ENCODE results near the gene POU4F1.

POU4F1 gene

DNA sequence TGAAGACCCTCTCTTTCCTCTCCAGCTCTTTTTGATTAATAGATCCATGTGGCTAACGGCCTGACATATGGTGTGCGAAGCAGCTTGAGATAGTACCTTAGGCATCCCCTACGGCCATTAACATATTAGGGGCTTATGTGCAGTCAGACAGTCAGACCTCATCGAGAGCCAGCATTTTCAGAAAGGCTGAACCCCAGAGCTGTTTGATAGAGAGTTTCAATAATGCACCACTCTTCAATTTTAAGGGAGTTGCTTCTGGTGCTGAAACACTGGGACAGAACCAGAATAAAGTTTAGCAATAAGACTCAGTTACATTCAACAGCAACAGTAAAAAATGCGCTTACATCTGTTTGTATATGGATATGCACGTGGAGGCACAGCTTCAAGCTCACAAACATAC, 10.8 kb downstream of the POU4F1 start:
- DNase-seq (ENCODE audit: low read depth), result no peak

DNA sequence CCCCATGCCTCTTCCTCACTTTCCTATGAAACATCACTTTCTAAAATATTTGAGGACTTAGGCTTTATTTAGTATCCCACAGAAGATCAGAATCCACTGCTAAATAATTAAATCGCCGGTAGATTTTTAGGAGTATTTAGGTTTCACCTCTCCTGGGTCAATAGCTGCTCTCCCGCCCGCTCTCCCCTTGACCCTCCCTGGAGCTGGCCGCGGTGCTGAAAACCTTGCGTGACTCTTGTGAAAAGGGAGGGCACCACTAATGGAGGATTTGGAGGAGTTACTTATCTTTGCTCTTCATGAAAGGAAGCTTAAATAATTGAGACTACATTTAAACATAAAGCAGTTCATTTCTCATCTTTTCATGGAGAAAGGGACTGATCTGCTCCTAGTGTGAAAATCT, 14.1 kb downstream of the POU4F1 start:
- no peak for DNase-seq (ENCODE audit: low read depth)

DNA sequence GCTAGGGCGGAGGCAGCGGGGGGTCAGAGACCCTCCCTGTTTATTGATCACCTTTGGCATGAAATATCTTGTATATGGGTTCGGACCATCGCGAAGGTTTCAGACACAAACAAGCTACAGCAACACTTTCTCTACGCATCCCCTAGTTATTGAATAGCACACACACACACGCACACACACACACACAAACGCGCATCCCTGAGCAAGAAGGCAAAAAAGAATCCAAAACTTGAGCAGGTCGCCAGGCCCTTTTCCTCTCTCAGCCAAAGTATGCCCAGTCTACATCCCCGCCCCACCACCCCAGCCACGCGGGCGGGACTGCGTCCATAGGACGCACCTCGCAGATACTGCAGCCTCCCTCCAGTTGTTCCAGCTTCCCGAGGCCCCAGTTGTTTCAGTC, 16.0 kb downstream of the POU4F1 start:
- DNase-seq (ENCODE audit: low read depth), result no peak

DNA sequence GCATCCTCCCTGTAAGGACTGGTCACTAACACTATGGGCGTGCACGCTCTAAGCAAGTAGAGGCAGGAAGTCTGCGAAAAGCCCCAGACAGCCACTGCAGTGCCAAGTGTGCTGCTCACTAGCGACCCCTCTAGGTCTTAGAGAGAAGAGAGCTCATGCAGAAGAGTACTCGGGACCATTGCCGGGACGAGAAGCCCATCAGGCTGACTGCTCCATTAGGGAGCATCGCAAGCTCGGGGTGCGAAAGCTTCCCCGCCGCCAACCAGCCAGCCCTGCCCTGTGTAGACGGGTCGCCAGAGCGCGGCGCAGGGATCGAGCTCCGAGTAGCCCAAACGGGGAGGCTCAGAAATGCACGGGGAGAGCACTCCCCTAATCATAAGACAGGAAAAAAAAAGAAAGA, 16.6 kb downstream of the POU4F1 start:
- DNase-seq (ENCODE audit: low read depth), result no peak

DNA sequence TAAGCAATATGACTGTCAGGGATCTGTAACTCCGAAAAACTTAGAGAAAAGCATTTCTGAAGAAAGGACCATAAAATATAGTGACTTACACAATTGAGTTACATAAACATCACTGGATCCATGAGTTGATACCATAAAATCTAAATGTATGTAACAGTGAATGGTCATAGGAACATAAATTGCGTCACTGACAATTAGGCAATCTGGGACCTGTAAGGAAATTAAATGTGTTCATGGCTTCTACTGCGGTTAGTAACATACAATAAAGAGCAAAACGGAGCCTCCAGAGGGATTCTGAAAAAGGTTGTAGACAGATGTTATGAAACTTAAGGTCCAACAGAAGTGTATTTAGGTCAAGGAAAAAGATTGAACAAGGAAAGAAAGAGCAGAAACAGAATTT, 27.1 kb downstream of the POU4F1 start:
- no peak for DNase-seq (ENCODE audit: low read depth)

DNA sequence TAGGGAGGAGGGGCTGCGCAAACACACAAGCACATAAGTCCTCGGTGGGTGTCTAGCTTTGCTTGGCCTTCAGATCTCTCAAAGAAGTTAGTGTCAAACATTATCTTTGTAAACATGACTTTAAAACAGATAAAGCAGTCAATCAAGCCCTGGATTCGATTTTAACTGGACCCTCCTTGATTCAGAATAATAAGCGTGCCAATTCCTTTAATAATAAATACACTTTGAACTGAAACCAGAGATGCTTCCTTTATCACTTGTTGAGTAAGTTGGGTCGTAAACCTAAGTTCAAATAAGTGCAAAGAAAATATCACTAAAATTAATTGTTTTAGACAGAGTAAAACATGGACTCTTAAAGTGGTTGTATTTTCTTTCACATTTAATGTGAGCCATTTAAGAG, 30.9 kb downstream of the POU4F1 start:
- DNase-seq (ENCODE audit: low read depth), result no peak

DNA sequence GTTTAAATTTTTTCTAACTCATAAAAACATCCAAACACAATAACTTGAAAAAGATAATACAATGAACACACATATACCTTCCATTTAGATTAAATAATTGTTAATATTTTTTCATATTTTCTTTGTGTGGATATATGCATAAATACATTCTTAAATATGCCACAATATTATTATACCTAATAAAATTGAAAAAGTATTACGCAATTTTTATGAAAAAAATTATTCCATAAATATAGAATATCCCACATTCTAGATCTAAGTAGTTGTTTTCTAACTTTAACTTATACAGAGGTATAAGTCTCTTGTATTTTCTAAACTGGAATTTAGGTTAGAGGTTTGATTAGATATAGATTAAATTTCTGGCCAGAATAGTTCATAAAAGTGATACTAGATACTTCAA, 34.3 kb downstream of the POU4F1 start:
- no peak for DNase-seq (ENCODE audit: low read depth)

DNA sequence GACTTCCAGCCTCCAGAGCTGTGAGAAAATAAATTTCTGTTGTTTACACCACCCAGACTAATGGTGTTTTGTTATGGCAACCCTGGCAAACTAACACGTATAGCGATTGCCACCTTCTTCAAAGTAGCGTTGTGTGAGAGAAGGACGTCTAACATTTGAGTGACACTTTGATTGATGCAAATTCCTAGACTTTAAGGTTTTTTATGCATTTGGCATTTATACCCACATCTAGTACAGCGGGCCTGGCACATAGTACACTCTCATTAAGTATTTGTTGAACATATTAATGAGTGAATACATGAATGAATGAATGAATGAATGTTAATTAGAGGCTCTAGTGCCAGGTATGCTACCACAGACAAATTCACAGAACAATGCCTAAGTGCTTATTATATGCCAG, 36.7 kb downstream of the POU4F1 start:
- DNase-seq (ENCODE audit: low read depth), result no peak

DNA sequence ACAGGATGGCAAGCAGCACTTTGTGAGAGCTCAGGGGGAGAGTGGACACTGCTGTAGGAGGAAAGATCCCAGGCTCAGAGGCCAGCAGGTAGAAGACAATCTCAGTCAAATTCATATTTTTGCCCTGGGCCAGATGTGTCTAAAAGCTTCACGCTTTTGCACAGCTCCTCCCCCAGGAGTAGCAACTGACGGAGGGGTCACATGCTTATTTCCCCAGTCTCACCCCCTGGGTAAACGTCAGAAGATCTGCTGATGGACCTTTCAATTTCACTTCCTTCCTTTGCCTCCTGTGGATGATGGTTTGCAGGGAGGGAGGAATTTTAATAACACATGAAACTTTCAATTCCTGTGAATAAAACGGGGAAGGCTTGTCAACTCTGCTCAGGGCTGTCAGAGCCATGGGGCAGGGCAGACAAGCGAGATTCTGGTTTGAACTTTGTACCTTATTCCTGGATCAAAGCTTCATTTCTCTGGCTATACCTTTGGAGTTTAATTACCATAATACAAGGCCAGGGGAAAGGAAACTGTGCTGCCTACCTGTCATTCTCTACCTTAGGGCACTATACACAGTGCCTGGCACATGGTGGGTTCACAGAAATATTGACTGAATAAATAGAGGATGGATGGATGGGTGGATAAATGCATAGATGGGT, 41.0 kb downstream of the POU4F1 start:
- no peak for DNase-seq (ENCODE audit: low read depth)
